H1 (cell line): Measurements from ENCODE around the gene STXBP6. TPM values are rescaled to one million over a fixed set of nuclear protein-coding genes. Genes with fewer than 3 reads are reported as not detected.
A peak's percentile ranks its signal among the peaks of the same experiment; 100 is the strongest.

ENCODE experiments used
- CBX5 ChIP-seq: fragments of 300-800, 300-1000 bp; sonication (generic); IDR thresholded peaks from 2 replicates; pipeline ENCODE4 v1.7.1; 2016; ENCODE audit warnings: antibody characterized with exemption, low read length, low read depth
- CHD7 ChIP-seq: fragments of 300-600 bp; sonication (generic); IDR thresholded peaks from 2 replicates; pipeline ENCODE4 v1.7.1; 2012; ENCODE audit warnings: low read length, moderate library complexity, mild to moderate bottlenecking, inconsistent platforms; ENCODE audit not compliant: insufficient replicate concordance
- KDM1A ChIP-seq: fragments of 200-600, 300-600 bp; sonication (generic); IDR thresholded peaks from 2 replicates; pipeline ENCODE4 v1.7.1; 2016; ENCODE audit warnings: mild to moderate bottlenecking, low read length, borderline replicate concordance
- RAD21 ChIP-seq, 2 experiments: IDR thresholded peaks in 1 of 2; conservative IDR thresholded peaks in 1 of 2; 2 replicates each; pipeline ENCODE4 v1.6.1; 2011; ENCODE audit warnings: low read depth in 2 of 2, low read length in 2 of 2, improper control_type of control experiment in 1 of 2, inconsistent platforms in 1 of 2, mild to moderate bottlenecking in 1 of 2, moderate library complexity in 1 of 2
- polyA plus RNA-seq, 7 experiments: library from polyadenylated mRNA; depleted of rRNA in 3 of 7; stranded (reverse) in 5 of 7; unstranded in 2 of 7; fragments of >200 nt in 5 of 7; fragments of 200-250 nt in 2 of 7; gene quantifications; 1 replicate in 5 of 7; 2 replicates in 1 of 7; 4 replicates in 1 of 7; pipeline versions ENCODE4 v1.2.1 to v1.2.3, GENCODE V29; 2011 to 2013; ENCODE audit warnings: missing spikeins in 2 of 7, mixed read lengths in 2 of 7
- total RNA-seq: library from RNA; stranded (reverse); fragmentation: NEBNext Ultra II Directional; extraction: Animal tissue kit (Norgen Biotek cat#: 25700); gene quantifications from 2 replicates; pipeline ENCODE4 v1.2.1, GENCODE V29; 2021
- TF ChIP-seq, protein P1 (sequence below), 3 experiments: IDR thresholded peaks; 1 replicate in 2 of 3; 2 replicates in 1 of 3; pipeline versions ENCODE4 v1.5.1 to v1.6.1; 2011; ENCODE audit warnings: low read length in 3 of 3, mild to moderate bottlenecking in 3 of 3, inconsistent platforms in 2 of 3, low read depth in 1 of 3, moderate library complexity in 1 of 3; ENCODE audit not compliant: insufficient read depth in 1 of 3; ENCODE audit errors: control extremely low read depth in 1 of 3

STXBP6 gene
- total and polyA plus RNA-seq, 2 of the 8 experiments (the other 6 are each of a cell fraction or from before 2014, with no cell fraction given), result 9.4 to 18.1 TPM

GRCh38 chr14:24952851-24953666 is 96.9 kb downstream of the STXBP6 start (continued):
- peak; percentile 53 for TF ChIP-seq CHD7
- TF ChIP-seq RAD21 (IDR thresholded peaks at IDR 0.05 in 1 of 2, conservative IDR thresholded peaks at IDR 0.05 in 1 of 2; ENCODE audit: low read depth in 2 of 2, low read length in 2 of 2), result peak; percentile 49 to 55
- TF ChIP-seq CBX5, result no peak
- TF ChIP-seq, protein P1, sequence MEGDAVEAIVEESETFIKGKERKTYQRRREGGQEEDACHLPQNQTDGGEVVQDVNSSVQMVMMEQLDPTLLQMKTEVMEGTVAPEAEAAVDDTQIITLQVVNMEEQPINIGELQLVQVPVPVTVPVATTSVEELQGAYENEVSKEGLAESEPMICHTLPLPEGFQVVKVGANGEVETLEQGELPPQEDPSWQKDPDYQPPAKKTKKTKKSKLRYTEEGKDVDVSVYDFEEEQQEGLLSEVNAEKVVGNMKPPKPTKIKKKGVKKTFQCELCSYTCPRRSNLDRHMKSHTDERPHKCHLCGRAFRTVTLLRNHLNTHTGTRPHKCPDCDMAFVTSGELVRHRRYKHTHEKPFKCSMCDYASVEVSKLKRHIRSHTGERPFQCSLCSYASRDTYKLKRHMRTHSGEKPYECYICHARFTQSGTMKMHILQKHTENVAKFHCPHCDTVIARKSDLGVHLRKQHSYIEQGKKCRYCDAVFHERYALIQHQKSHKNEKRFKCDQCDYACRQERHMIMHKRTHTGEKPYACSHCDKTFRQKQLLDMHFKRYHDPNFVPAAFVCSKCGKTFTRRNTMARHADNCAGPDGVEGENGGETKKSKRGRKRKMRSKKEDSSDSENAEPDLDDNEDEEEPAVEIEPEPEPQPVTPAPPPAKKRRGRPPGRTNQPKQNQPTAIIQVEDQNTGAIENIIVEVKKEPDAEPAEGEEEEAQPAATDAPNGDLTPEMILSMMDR (IDR thresholded peaks at IDR 0.05; ENCODE audit: control extremely low read depth in 1 of 3, insufficient read depth in 1 of 3, low read depth in 1 of 3, low read length in 3 of 3), result peak; percentile 26 to 71 (median 59); a peak in 3 of 4 replicates
- peak; percentile 78; the same call in 1 of the 2 replicates for TF ChIP-seq KDM1A
